IMR-90 (cell line): Measurements from ENCODE around the gene CROT. TPM values are rescaled to one million over a fixed set of nuclear protein-coding genes. Genes with fewer than 3 reads are reported as not detected.

Experiments
- ATAC-seq: fragments of 200-7000 bp; cut with Tn5 transposase; 2 replicates; pipeline ENCODE4 v1.9.1; 2020; ENCODE audit warnings: low read depth, mild to moderate bottlenecking, moderate library complexity
- BruUV-seq: library from RNA; stranded (reverse); fragments of 400-500 nt; replicated peaks from 2 replicates; lab custom pipeline; 2021; lab: Mats Ljungman, UMichigan
- CTCF ChIA-PET: fragments of 300-600 bp; formaldehyde crosslinking; extraction: SDS; loops from one replicate; lab custom pipeline; 2021; ENCODE audit warnings: antibody characterized with exemption; lab: Yijun Ruan, JAX
- POLR2A ChIA-PET: fragments of 300-600 bp; sonication (Branson Sonifier 250); formaldehyde crosslinking; loops from one replicate; lab custom pipeline; 2022; ENCODE audit warnings: antibody characterized with exemption; ENCODE audit not compliant: unreplicated experiment; lab: Charles Lee
- DNase-seq: peaks from one replicate; pipeline ENCODE4 v3.0.0; 2013
- H2AFZ ChIP-seq: replicated peaks from 2 replicates; pipeline ENCODE3; 2013; ENCODE audit warnings: low read length, mild to moderate bottlenecking; ENCODE audit not compliant: poor library complexity
- H2AK5ac ChIP-seq: 2 replicates; pipeline ENCODE4 v1.6.1; 2013; ENCODE audit warnings: low read depth, low read length, inconsistent platforms
- H2AK9ac ChIP-seq: replicated peaks from 2 replicates; pipeline ENCODE3; 2013; ENCODE audit warnings: mild to moderate bottlenecking, low read depth, low read length, moderate library complexity; ENCODE audit not compliant: poor library complexity
- H2BK120ac ChIP-seq: 2 replicates; pipeline ENCODE4 v1.6.1; 2013; ENCODE audit warnings: low read depth, low read length, inconsistent platforms
- H2BK15ac ChIP-seq: 3 replicates; pipeline ENCODE4 v1.6.1; 2013; ENCODE audit warnings: low read depth, low read length, inconsistent platforms
- H2BK20ac ChIP-seq: 2 replicates; pipeline ENCODE4 v1.6.1; 2013; ENCODE audit warnings: low read depth, mild to moderate bottlenecking, inconsistent platforms, low read length, moderate library complexity
- H2BK5ac ChIP-seq: 2 replicates; pipeline ENCODE4 v1.6.1; 2013; ENCODE audit warnings: mild to moderate bottlenecking, low read depth, low read length, inconsistent platforms; ENCODE audit not compliant: poor library complexity, severe bottlenecking
- H3K14ac ChIP-seq: replicated peaks from 2 replicates; pipeline ENCODE4 v1.6.1; 2013; ENCODE audit warnings: low read depth, low read length, inconsistent platforms
- H3K18ac ChIP-seq: 2 replicates; pipeline ENCODE4 v1.6.1; 2013; ENCODE audit warnings: low read depth, low read length, control low read depth
- H3K23ac ChIP-seq: 2 replicates; pipeline ENCODE4 v1.6.1; 2013; ENCODE audit warnings: low read depth, low read length, inconsistent platforms
- H3K27ac ChIP-seq: 2 replicates; pipeline ENCODE4 v1.5.1; 2013; ENCODE audit warnings: mild to moderate bottlenecking, control low read depth, low read length; ENCODE audit not compliant: insufficient read depth
- H3K27me3 ChIP-seq: 2 replicates; pipeline ENCODE4 v1.6.1; 2013; ENCODE audit warnings: low read length; ENCODE audit not compliant: control insufficient read depth, insufficient read depth
- H3K36me3 ChIP-seq: 2 replicates; pipeline ENCODE4 v1.6.1; 2013; ENCODE audit warnings: low read length, mixed read lengths; ENCODE audit not compliant: control insufficient read depth, insufficient read depth
- H3K4ac ChIP-seq: 2 replicates; pipeline ENCODE4 v1.6.1; 2013; ENCODE audit warnings: low read depth, low read length, inconsistent platforms
- H3K4me1 ChIP-seq: 2 replicates; pipeline ENCODE4 v1.6.1; 2013; ENCODE audit warnings: low read length, mixed read lengths; ENCODE audit not compliant: control insufficient read depth, insufficient read depth
- H3K4me2 ChIP-seq: 2 replicates; pipeline ENCODE4 v1.6.1; 2013; ENCODE audit warnings: low read depth, mild to moderate bottlenecking, control low read depth, low read length, moderate library complexity
- H3K4me3 ChIP-seq: 2 replicates; pipeline ENCODE4 v1.5.1; 2013; ENCODE audit warnings: low read depth, mild to moderate bottlenecking, control low read depth, low read length, moderate library complexity; ENCODE audit not compliant: insufficient read depth
- H3K56ac ChIP-seq: 2 replicates; pipeline ENCODE4 v1.6.1; 2013; ENCODE audit warnings: low read length, inconsistent platforms; ENCODE audit not compliant: insufficient read depth; ENCODE audit errors: extremely low read depth
- H3K79me1 ChIP-seq, 2 experiments: 2 replicates each; pipeline ENCODE4 v1.6.1; 2013; ENCODE audit warnings: low read length in 2 of 2, inconsistent platforms in 1 of 2, low read depth in 1 of 2
- H3K9ac ChIP-seq: 2 replicates; pipeline ENCODE4 v1.6.1; 2013; ENCODE audit warnings: low read depth, low read length, control low read depth
- H3K9me1 ChIP-seq: 2 replicates; pipeline ENCODE4 v1.6.1; 2013; ENCODE audit warnings: low read length, inconsistent platforms; ENCODE audit not compliant: insufficient read depth
- H3K9me3 ChIP-seq: 2 replicates; pipeline ENCODE4 v1.6.1; 2013; ENCODE audit warnings: low read length; ENCODE audit not compliant: control insufficient read depth, insufficient read depth
- H4K20me1 ChIP-seq: 2 replicates; pipeline ENCODE4 v1.6.1; 2013; ENCODE audit warnings: low read length, inconsistent platforms; ENCODE audit not compliant: insufficient read depth
- H4K5ac ChIP-seq: 2 replicates; pipeline ENCODE4 v1.6.1; 2013; ENCODE audit warnings: mild to moderate bottlenecking, low read depth, low read length, control low read depth
- H4K8ac ChIP-seq, 2 experiments: 2 replicates each; pipeline ENCODE4 v1.6.1; 2013; ENCODE audit warnings: low read depth in 2 of 2, low read length in 2 of 2, control low read depth in 1 of 2, inconsistent platforms in 1 of 2
- H4K91ac ChIP-seq: 2 replicates; pipeline ENCODE4 v1.6.1; 2013; ENCODE audit warnings: low read depth, low read length, inconsistent platforms; ENCODE audit not compliant: insufficient read depth
- BHLHE40 ChIP-seq: fragments of 150-350 bp; IDR thresholded peaks from 2 replicates; pipeline ENCODE4 v1.6.1; 2016; ENCODE audit warnings: mild to moderate bottlenecking, low read depth, low read length
- CEBPB ChIP-seq: IDR thresholded peaks from 2 replicates; pipeline ENCODE4 v1.6.1; 2012; ENCODE audit warnings: low read depth, low read length, improper control_type of control experiment
- CHD1 ChIP-seq: IDR thresholded peaks from 2 replicates; pipeline ENCODE4 v1.6.1; 2012; ENCODE audit warnings: low read depth, low read length, improper control_type of control experiment
- CTCF ChIP-seq: conservative IDR thresholded peaks from 2 replicates; pipeline ENCODE4 v1.5.1; 2012; ENCODE audit warnings: mild to moderate bottlenecking, low read depth, low read length, improper control_type of control experiment
- ELK1 ChIP-seq: fragments of 150-350 bp; IDR thresholded peaks from 2 replicates; pipeline ENCODE4 v1.6.1; 2016; ENCODE audit warnings: low read depth, mild to moderate bottlenecking, low read length, moderate library complexity, borderline replicate concordance
- FOS ChIP-seq: fragments of 150-350 bp; IDR thresholded peaks from 2 replicates; pipeline ENCODE4 v1.6.1; 2016; ENCODE audit warnings: low read depth, low read length
- MAFK ChIP-seq: IDR thresholded peaks from 2 replicates; pipeline ENCODE4 v1.6.1; 2012; ENCODE audit warnings: low read depth, low read length, improper control_type of control experiment
- MAZ ChIP-seq: IDR thresholded peaks from 2 replicates; pipeline ENCODE4 v1.6.1; 2012; ENCODE audit warnings: low read depth, mild to moderate bottlenecking, low read length, improper control_type of control experiment, moderate library complexity, borderline replicate concordance
- MXI1 ChIP-seq: IDR thresholded peaks from 2 replicates; pipeline ENCODE4 v1.6.1; 2012; ENCODE audit warnings: low read depth, mild to moderate bottlenecking, low read length, moderate library complexity, borderline replicate concordance
- NFE2L2 ChIP-seq: fragments of 150-350 bp; IDR thresholded peaks from 2 replicates; pipeline ENCODE4 v1.6.1; 2016; ENCODE audit warnings: low read depth, mild to moderate bottlenecking, low read length
- POLR2A ChIP-seq: IDR thresholded peaks from 2 replicates; pipeline ENCODE4 v1.6.1; 2012; ENCODE audit warnings: mild to moderate bottlenecking, low read depth, low read length
- RAD21 ChIP-seq: IDR thresholded peaks from 2 replicates; pipeline ENCODE4 v1.6.1; 2012; ENCODE audit warnings: low read length, improper control_type of control experiment
- RCOR1 ChIP-seq: IDR thresholded peaks from 2 replicates; pipeline ENCODE4 v1.6.1; 2012; ENCODE audit warnings: mild to moderate bottlenecking, low read length, improper control_type of control experiment; ENCODE audit not compliant: insufficient replicate concordance
- RFX5 ChIP-seq: IDR thresholded peaks from 2 replicates; pipeline ENCODE4 v1.8.0; 2012; ENCODE audit warnings: low read depth, mild to moderate bottlenecking, low read length, moderate library complexity
- SMC3 ChIP-seq: fragments of 150-350 bp; IDR thresholded peaks from 2 replicates; pipeline ENCODE4 v1.6.1; 2016; ENCODE audit warnings: low read depth, mild to moderate bottlenecking, antibody characterized with exemption, low read length, moderate library complexity
- USF2 ChIP-seq: fragments of 150-350 bp; IDR thresholded peaks from 2 replicates; pipeline ENCODE4 v1.6.1; 2017; ENCODE audit warnings: mild to moderate bottlenecking, antibody characterized with exemption, low read length, low read depth
- WGBS, 2 experiments: methylation state at CpG; one replicate each; pipeline versions ENCODE4 v1.1.5 to v1.1.7; 2013; ENCODE audit warnings: missing lambda C conversion rate in 2 of 2; ENCODE audit not compliant: insufficient read length in 1 of 2; ENCODE audit errors: extremely low coverage in 2 of 2; 5-methylcytosine and 5-hydroxymethylcytosine counted together
- dilution Hi-C: fragments of 300-500 bp; cut with HindIII; formaldehyde crosslinking; loops from one replicate; pipeline ENCODE4 v1.14.3; 2018; ENCODE audit warnings: low sequenced_read_pairs; ENCODE audit not compliant: unreplicated experiment
- in situ Hi-C: fragments of 300-500 bp; cut with MboI; formaldehyde crosslinking; loops from 3 replicates; pipeline ENCODE4 v1.14.3; 2019; ENCODE audit warnings: low sequenced_read_pairs, inconsistent platforms, mixed read lengths
- intact Hi-C: fragments of 100-400 bp; cut with micrococcal nuclease; formaldehyde crosslinking; loops from 2 replicates; pipeline ENCODE4 v1.10.0; 2022
- polyA plus RNA-seq, 3 experiments: library from polyadenylated mRNA; depleted of rRNA; stranded (reverse); fragments of >200 nt; gene quantifications; 2 replicates each; pipeline ENCODE4 v1.2.3, GENCODE V29; 2012; ENCODE audit warnings: low replicate concordance in 1 of 3
- total RNA-seq: library from RNA; depleted of rRNA; stranded (reverse); fragments of >200 nt; gene quantifications from 2 replicates; pipeline ENCODE4 v1.2.3, GENCODE V29; 2012

The CROT gene
- total and polyA plus RNA-seq, 2 of the 4 experiments (the other 2 are of a cell fraction): 7.5 to 10.0 TPM

GRCh38 chr7:87432536-87432935 is 87.1 kb downstream of the CROT start:
- intact Hi-C loops: loop anchor here (10.0 kb wide), 1 partner anchor 342 kb away; no protein-coding TSS in a partner anchor

More at GRCh38 chr7:87432536-87432935, 87.1 kb downstream of the CROT start:
- Histone ChIP-seq H3K9me3 (no peaks in the 10 kb centered on the region), H4K91ac (no peak overlapping the region), H2BK15ac (no peak overlapping the region), H2AK9ac (no peak overlapping the region), H3K9ac (no peak overlapping the region), H2AK5ac (no peak overlapping the region), H3K79me1 (no peaks in the 10 kb centered on the region), H3K14ac (no peak overlapping the region), H4K20me1 (no peaks in the 10 kb centered on the region), H3K36me3 (no peaks in the 10 kb centered on the region), H3K23ac (no peak overlapping the region), H3K4ac (no peak overlapping the region), H2BK20ac (no peak overlapping the region), H3K27ac (no peak overlapping the region), H3K4me1 (peaks cover 2% of the 10 kb centered on the region), H3K18ac (no peak overlapping the region), H4K8ac (no peak overlapping the region), H3K27me3 (peaks cover 9% of the 10 kb centered on the region), H3K4me3 (no peak overlapping the region), H2AFZ (no peak overlapping the region), H2BK120ac (no peak overlapping the region), H3K4me2 (no peak overlapping the region), H3K56ac (no peak overlapping the region), H2BK5ac (no peak overlapping the region), H3K9me1 (no peaks in the 10 kb centered on the region), H4K5ac (no peak overlapping the region)
- ATAC-seq (no peak), DNase-seq (no peak)
- dilution Hi-C loops: no loop called here
- TF ChIP-seq MAFK (no peak), CHD1 (no peak), RFX5 (no peak), USF2 (no peak), FOS (no peak), CEBPB (no peak), MXI1 (no peak), CTCF (no peak), NFE2L2 (no peak), BHLHE40 (no peak), RAD21 (no peak), SMC3 (no peak), MAZ (no peak), ELK1 (no peak), RCOR1 (no peak), POLR2A (no peak)
- in situ Hi-C loops: no loop called here
- BruUV-seq: no TSS peak
- WGBS, 2 experiments: no CpG with 5 or more reads among the region's 2 CpGs
- POLR2A ChIA-PET: no interaction called here
- CTCF ChIA-PET: interaction anchor here (0.9 kb wide), 1 partner anchor 9 kb away, joined by 4 read pairs; no protein-coding TSS in a partner anchor
